MCF 10A (cell line): Measurements from ENCODE around the gene FBLN2. TPM values are rescaled to one million over a fixed set of nuclear protein-coding genes. Genes with fewer than 3 reads are reported as not detected.

Source experiments
- BruUV-seq: library from RNA; stranded (reverse); fragments of 400-500 nt; replicated peaks from 2 replicates; lab custom pipeline; 2021; lab: Mats Ljungman, UMichigan
- CTCF ChIA-PET: fragments of 300-600 bp; sonication (Branson Sonifier 250); formaldehyde crosslinking; extraction: SDS; loops from one replicate; lab custom pipeline; 2021; ENCODE audit warnings: antibody characterized with exemption, inconsistent platforms; lab: Yijun Ruan, JAX
- POLR2A ChIA-PET: fragments of 300-600, 350-650 bp; sonication (Branson Sonifier 250); formaldehyde crosslinking; extraction: SDS; loops from one replicate; lab custom pipeline; 2020; ENCODE audit warnings: antibody characterized with exemption, inconsistent platforms; lab: Yijun Ruan, JAX
- DNase-seq: peaks from one replicate; pipeline ENCODE4 v3.0.0-alpha.2; 2018; ENCODE audit not compliant: unreplicated experiment
- H3K27ac Mint-ChIP-seq: one replicate; pipeline ENCODE4 v1.8.0; 2022; ENCODE audit warnings: mild to moderate bottlenecking, low read depth, mixed read lengths; ENCODE audit not compliant: unreplicated experiment
- H3K27me3 Mint-ChIP-seq: one replicate; pipeline ENCODE4 v1.8.0; 2022; ENCODE audit warnings: mixed read lengths; ENCODE audit not compliant: insufficient read depth, unreplicated experiment
- H3K36me3 Mint-ChIP-seq: one replicate; pipeline ENCODE4 v1.8.0; 2022; ENCODE audit warnings: mild to moderate bottlenecking, moderate library complexity, mixed read lengths; ENCODE audit not compliant: insufficient read depth, unreplicated experiment
- H3K4me1 Mint-ChIP-seq: one replicate; pipeline ENCODE4 v1.8.0; 2022; ENCODE audit warnings: mixed read lengths; ENCODE audit not compliant: insufficient read depth, unreplicated experiment
- H3K4me3 Mint-ChIP-seq: one replicate; pipeline ENCODE4 v1.8.0; 2022; ENCODE audit warnings: mild to moderate bottlenecking, moderate library complexity, mixed read lengths; ENCODE audit not compliant: unreplicated experiment
- H3K9me3 Mint-ChIP-seq: one replicate; pipeline ENCODE4 v1.8.0; 2022; ENCODE audit warnings: mixed read lengths; ENCODE audit not compliant: unreplicated experiment
- intact Hi-C: fragments of 100-400 bp; cut with micrococcal nuclease; formaldehyde crosslinking; loops from 2 replicates; pipeline ENCODE4 v1.14.1; 2022
- total RNA-seq: library from RNA; stranded (reverse); gene quantifications from 2 replicates; pipeline ENCODE4 v1.2.3, GENCODE V29; 2022
- TF ChIP-seq, protein P1 (sequence below): fragments of 200-600 bp; IDR thresholded peaks from one replicate; pipeline ENCODE4 v1.8.0; 2022; ENCODE audit warnings: antibody characterized with exemption, mild to moderate bottlenecking; ENCODE audit not compliant: unreplicated experiment

The FBLN2 gene
- total RNA-seq, 1 experiment from 2014 or later: not detected

DNA sequence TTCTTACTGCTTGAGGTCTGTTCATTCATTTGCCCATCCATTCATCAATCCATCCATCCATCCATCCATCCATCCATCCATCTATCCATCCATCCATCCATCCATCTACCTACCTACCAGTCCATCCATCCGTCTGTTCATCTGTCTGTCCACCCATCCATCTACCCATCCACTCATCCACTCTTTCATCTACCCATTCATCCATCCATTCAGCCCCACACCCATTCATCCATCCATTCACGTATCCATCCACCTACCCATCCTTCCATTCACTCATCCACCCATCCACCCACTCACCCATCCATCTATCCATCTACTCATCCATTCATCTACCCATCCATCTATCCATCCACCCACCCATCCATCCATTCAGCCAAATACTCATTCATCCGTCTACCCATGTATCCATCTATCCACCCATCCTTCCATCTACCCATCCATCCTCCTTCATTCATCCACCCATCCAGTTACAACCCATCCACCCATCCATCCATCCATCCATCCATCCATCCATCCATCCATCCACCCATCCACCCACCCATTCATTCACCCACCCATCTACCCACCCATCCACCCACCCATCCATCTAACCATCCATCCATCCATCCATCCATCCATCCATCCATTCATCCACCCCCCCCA, 68.3 kb downstream of the FBLN2 start:
- Mint-ChIP-seq H3K4me1 (no peaks in the 10 kb centered on the region), H3K36me3 (no peaks in the 10 kb centered on the region), H3K27me3 (peaks cover 12% of the 10 kb centered on the region), H3K27ac (no peak overlapping the region), H3K4me3 (no peak overlapping the region), H3K9me3 (peaks cover 20% of the 10 kb centered on the region)
- POLR2A ChIA-PET: no interaction called here
- DNase-seq: no peak
- intact Hi-C loops: no loop called here
- BruUV-seq: no TSS peak
- TF ChIP-seq, protein P1, sequence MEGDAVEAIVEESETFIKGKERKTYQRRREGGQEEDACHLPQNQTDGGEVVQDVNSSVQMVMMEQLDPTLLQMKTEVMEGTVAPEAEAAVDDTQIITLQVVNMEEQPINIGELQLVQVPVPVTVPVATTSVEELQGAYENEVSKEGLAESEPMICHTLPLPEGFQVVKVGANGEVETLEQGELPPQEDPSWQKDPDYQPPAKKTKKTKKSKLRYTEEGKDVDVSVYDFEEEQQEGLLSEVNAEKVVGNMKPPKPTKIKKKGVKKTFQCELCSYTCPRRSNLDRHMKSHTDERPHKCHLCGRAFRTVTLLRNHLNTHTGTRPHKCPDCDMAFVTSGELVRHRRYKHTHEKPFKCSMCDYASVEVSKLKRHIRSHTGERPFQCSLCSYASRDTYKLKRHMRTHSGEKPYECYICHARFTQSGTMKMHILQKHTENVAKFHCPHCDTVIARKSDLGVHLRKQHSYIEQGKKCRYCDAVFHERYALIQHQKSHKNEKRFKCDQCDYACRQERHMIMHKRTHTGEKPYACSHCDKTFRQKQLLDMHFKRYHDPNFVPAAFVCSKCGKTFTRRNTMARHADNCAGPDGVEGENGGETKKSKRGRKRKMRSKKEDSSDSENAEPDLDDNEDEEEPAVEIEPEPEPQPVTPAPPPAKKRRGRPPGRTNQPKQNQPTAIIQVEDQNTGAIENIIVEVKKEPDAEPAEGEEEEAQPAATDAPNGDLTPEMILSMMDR: no peak
- CTCF ChIA-PET: no interaction called here

DNA sequence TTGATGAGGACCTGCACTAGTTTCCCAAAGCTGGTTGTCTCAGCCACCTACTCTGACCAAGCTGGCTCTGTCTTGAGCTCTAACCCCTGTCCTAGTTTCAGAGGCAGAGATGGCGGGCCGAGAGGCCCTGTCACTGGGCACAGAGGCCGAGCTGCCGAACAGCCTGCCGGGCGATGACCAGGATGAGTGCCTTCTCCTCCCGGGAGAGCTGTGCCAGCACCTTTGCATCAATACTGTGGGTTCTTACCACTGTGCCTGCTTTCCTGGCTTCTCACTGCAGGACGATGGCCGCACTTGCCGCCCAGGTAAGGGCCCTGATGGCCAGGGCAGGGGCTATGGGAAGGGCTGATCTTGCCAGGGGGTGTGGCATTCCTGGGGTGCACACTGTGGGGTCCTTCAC, 69.1 kb downstream of the FBLN2 start:
- no TSS peak for BruUV-seq
- CTCF ChIA-PET: interaction anchor here (0.6 kb wide), 1 partner anchor 776 kb away, joined by 3 read pairs; no protein-coding TSS in a partner anchor
- H3K27me3 Mint-ChIP-seq: peaks cover 12% of the 10 kb centered on the region
- TF ChIP-seq, protein P1: no peak
- H3K27ac Mint-ChIP-seq: no peak overlapping the region
- no peak overlapping the region for H3K4me3 Mint-ChIP-seq
- H3K9me3 Mint-ChIP-seq: peaks cover 20% of the 10 kb centered on the region
- intact Hi-C loops: no loop called here
- no peak for DNase-seq
- POLR2A ChIA-PET: no interaction called here
- H3K36me3 Mint-ChIP-seq: no peaks in the 10 kb centered on the region
- no peaks in the 10 kb centered on the region for H3K4me1 Mint-ChIP-seq

GRCh38 chr3:13618836-13619235, 69.9 kb downstream of the FBLN2 start:
- ChIA-PET CTCF (no interaction called here), POLR2A (no interaction called here)
- no peak for DNase-seq
- no peak overlapping the region for H3K4me3 Mint-ChIP-seq
- H3K9me3 Mint-ChIP-seq: peaks cover 20% of the 10 kb centered on the region
- no peaks in the 10 kb centered on the region for H3K36me3 Mint-ChIP-seq
- peaks cover 6% of the 10 kb centered on the region for H3K4me1 Mint-ChIP-seq
- intact Hi-C loops: no loop called here
- no peak overlapping the region for H3K27ac Mint-ChIP-seq
- no TSS peak for BruUV-seq
- H3K27me3 Mint-ChIP-seq: peaks cover 12% of the 10 kb centered on the region
- TF ChIP-seq, protein P1: no peak

DNA sequence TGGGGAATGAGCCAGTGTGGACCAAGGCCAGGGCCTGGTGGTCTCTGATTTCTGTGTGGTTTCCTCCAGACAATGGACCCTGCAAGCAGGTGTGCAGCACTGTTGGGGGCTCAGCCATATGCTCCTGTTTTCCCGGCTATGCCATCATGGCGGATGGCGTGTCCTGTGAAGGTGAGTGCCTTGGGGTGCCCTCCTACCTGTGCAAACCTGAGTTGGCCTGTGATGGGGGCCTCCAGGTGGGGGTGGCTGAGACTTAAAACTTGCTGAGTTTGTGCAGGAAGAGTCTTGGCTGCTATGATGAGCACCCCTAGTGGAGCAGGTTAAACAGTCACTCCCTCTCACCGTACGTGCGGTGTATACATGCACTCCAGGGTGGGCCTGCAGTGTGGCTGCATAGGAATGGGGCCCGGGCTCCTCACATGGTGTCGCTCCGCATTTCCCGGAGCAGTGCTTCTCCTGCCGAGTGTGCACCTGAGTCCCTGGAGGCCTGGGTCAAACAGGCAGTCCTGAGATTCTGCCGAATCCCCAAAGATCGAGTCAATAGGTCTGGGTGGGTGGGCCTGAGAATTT, 70.8 kb downstream of the FBLN2 start:
- Mint-ChIP-seq H3K4me3 (no peak overlapping the region), H3K27me3 (peaks cover 12% of the 10 kb centered on the region), H3K27ac (no peak overlapping the region), H3K36me3 (no peaks in the 10 kb centered on the region), H3K9me3 (peaks cover 12% of the 10 kb centered on the region), H3K4me1 (peaks cover 6% of the 10 kb centered on the region)
- intact Hi-C loops: no loop called here
- DNase-seq: no peak
- CTCF ChIA-PET: no interaction called here
- POLR2A ChIA-PET: no interaction called here
- TF ChIP-seq, protein P1: no peak
- no TSS peak for BruUV-seq
